IMR-90 (cell line): Measurements from ENCODE around the gene NDST1. TPM values are rescaled to one million over a fixed set of nuclear protein-coding genes. Genes with fewer than 3 reads are reported as not detected.

Experiments
- ATAC-seq: fragments of 200-7000 bp; cut with Tn5 transposase; 2 replicates; pipeline ENCODE4 v1.9.1; 2020; ENCODE audit warnings: low read depth, mild to moderate bottlenecking, moderate library complexity
- BruUV-seq: library from RNA; stranded (reverse); fragments of 400-500 nt; replicated peaks from 2 replicates; lab custom pipeline; 2021; lab: Mats Ljungman, UMichigan
- CTCF ChIA-PET: fragments of 300-600 bp; formaldehyde crosslinking; extraction: SDS; loops from one replicate; lab custom pipeline; 2021; ENCODE audit warnings: antibody characterized with exemption; lab: Yijun Ruan, JAX
- POLR2A ChIA-PET: fragments of 300-600 bp; sonication (Branson Sonifier 250); formaldehyde crosslinking; loops from one replicate; lab custom pipeline; 2022; ENCODE audit warnings: antibody characterized with exemption; ENCODE audit not compliant: unreplicated experiment; lab: Charles Lee
- DNase-seq: peaks from one replicate; pipeline ENCODE4 v3.0.0; 2013
- H2AFZ ChIP-seq: replicated peaks from 2 replicates; pipeline ENCODE3; 2013; ENCODE audit warnings: low read length, mild to moderate bottlenecking; ENCODE audit not compliant: poor library complexity
- H2AK5ac ChIP-seq: 2 replicates; pipeline ENCODE4 v1.6.1; 2013; ENCODE audit warnings: low read depth, low read length, inconsistent platforms
- H2AK9ac ChIP-seq: replicated peaks from 2 replicates; pipeline ENCODE3; 2013; ENCODE audit warnings: mild to moderate bottlenecking, low read depth, low read length, moderate library complexity; ENCODE audit not compliant: poor library complexity
- H2BK120ac ChIP-seq: 2 replicates; pipeline ENCODE4 v1.6.1; 2013; ENCODE audit warnings: low read depth, low read length, inconsistent platforms
- H2BK15ac ChIP-seq: 3 replicates; pipeline ENCODE4 v1.6.1; 2013; ENCODE audit warnings: low read depth, low read length, inconsistent platforms
- H2BK20ac ChIP-seq: 2 replicates; pipeline ENCODE4 v1.6.1; 2013; ENCODE audit warnings: low read depth, mild to moderate bottlenecking, inconsistent platforms, low read length, moderate library complexity
- H2BK5ac ChIP-seq: 2 replicates; pipeline ENCODE4 v1.6.1; 2013; ENCODE audit warnings: mild to moderate bottlenecking, low read depth, low read length, inconsistent platforms; ENCODE audit not compliant: poor library complexity, severe bottlenecking
- H3K14ac ChIP-seq: replicated peaks from 2 replicates; pipeline ENCODE4 v1.6.1; 2013; ENCODE audit warnings: low read depth, low read length, inconsistent platforms
- H3K18ac ChIP-seq: 2 replicates; pipeline ENCODE4 v1.6.1; 2013; ENCODE audit warnings: low read depth, low read length, control low read depth
- H3K23ac ChIP-seq: 2 replicates; pipeline ENCODE4 v1.6.1; 2013; ENCODE audit warnings: low read depth, low read length, inconsistent platforms
- H3K27ac ChIP-seq: 2 replicates; pipeline ENCODE4 v1.5.1; 2013; ENCODE audit warnings: mild to moderate bottlenecking, control low read depth, low read length; ENCODE audit not compliant: insufficient read depth
- H3K27me3 ChIP-seq: 2 replicates; pipeline ENCODE4 v1.6.1; 2013; ENCODE audit warnings: low read length; ENCODE audit not compliant: control insufficient read depth, insufficient read depth
- H3K36me3 ChIP-seq: 2 replicates; pipeline ENCODE4 v1.6.1; 2013; ENCODE audit warnings: low read length, mixed read lengths; ENCODE audit not compliant: control insufficient read depth, insufficient read depth
- H3K4ac ChIP-seq: 2 replicates; pipeline ENCODE4 v1.6.1; 2013; ENCODE audit warnings: low read depth, low read length, inconsistent platforms
- H3K4me1 ChIP-seq: 2 replicates; pipeline ENCODE4 v1.6.1; 2013; ENCODE audit warnings: low read length, mixed read lengths; ENCODE audit not compliant: control insufficient read depth, insufficient read depth
- H3K4me2 ChIP-seq: 2 replicates; pipeline ENCODE4 v1.6.1; 2013; ENCODE audit warnings: low read depth, mild to moderate bottlenecking, control low read depth, low read length, moderate library complexity
- H3K4me3 ChIP-seq: 2 replicates; pipeline ENCODE4 v1.5.1; 2013; ENCODE audit warnings: low read depth, mild to moderate bottlenecking, control low read depth, low read length, moderate library complexity; ENCODE audit not compliant: insufficient read depth
- H3K56ac ChIP-seq: 2 replicates; pipeline ENCODE4 v1.6.1; 2013; ENCODE audit warnings: low read length, inconsistent platforms; ENCODE audit not compliant: insufficient read depth; ENCODE audit errors: extremely low read depth
- H3K79me1 ChIP-seq, 2 experiments: 2 replicates each; pipeline ENCODE4 v1.6.1; 2013; ENCODE audit warnings: low read length in 2 of 2, inconsistent platforms in 1 of 2, low read depth in 1 of 2
- H3K9ac ChIP-seq: 2 replicates; pipeline ENCODE4 v1.6.1; 2013; ENCODE audit warnings: low read depth, low read length, control low read depth
- H3K9me1 ChIP-seq: 2 replicates; pipeline ENCODE4 v1.6.1; 2013; ENCODE audit warnings: low read length, inconsistent platforms; ENCODE audit not compliant: insufficient read depth
- H3K9me3 ChIP-seq: 2 replicates; pipeline ENCODE4 v1.6.1; 2013; ENCODE audit warnings: low read length; ENCODE audit not compliant: control insufficient read depth, insufficient read depth
- H4K20me1 ChIP-seq: 2 replicates; pipeline ENCODE4 v1.6.1; 2013; ENCODE audit warnings: low read length, inconsistent platforms; ENCODE audit not compliant: insufficient read depth
- H4K5ac ChIP-seq: 2 replicates; pipeline ENCODE4 v1.6.1; 2013; ENCODE audit warnings: mild to moderate bottlenecking, low read depth, low read length, control low read depth
- H4K8ac ChIP-seq, 2 experiments: 2 replicates each; pipeline ENCODE4 v1.6.1; 2013; ENCODE audit warnings: low read depth in 2 of 2, low read length in 2 of 2, control low read depth in 1 of 2, inconsistent platforms in 1 of 2
- H4K91ac ChIP-seq: 2 replicates; pipeline ENCODE4 v1.6.1; 2013; ENCODE audit warnings: low read depth, low read length, inconsistent platforms; ENCODE audit not compliant: insufficient read depth
- FOS ChIP-seq: fragments of 150-350 bp; IDR thresholded peaks from 2 replicates; pipeline ENCODE4 v1.6.1; 2016; ENCODE audit warnings: low read depth, low read length
- POLR2A ChIP-seq: IDR thresholded peaks from 2 replicates; pipeline ENCODE4 v1.6.1; 2012; ENCODE audit warnings: mild to moderate bottlenecking, low read depth, low read length
- WGBS, 2 experiments: methylation state at CpG; one replicate each; pipeline versions ENCODE4 v1.1.5 to v1.1.7; 2013; ENCODE audit warnings: missing lambda C conversion rate in 2 of 2; ENCODE audit not compliant: insufficient read length in 1 of 2; ENCODE audit errors: extremely low coverage in 2 of 2; 5-methylcytosine and 5-hydroxymethylcytosine counted together
- dilution Hi-C: fragments of 300-500 bp; cut with HindIII; formaldehyde crosslinking; loops from one replicate; pipeline ENCODE4 v1.14.3; 2018; ENCODE audit warnings: low sequenced_read_pairs; ENCODE audit not compliant: unreplicated experiment
- in situ Hi-C: fragments of 300-500 bp; cut with MboI; formaldehyde crosslinking; loops from 3 replicates; pipeline ENCODE4 v1.14.3; 2019; ENCODE audit warnings: low sequenced_read_pairs, inconsistent platforms, mixed read lengths
- intact Hi-C: fragments of 100-400 bp; cut with micrococcal nuclease; formaldehyde crosslinking; loops from 2 replicates; pipeline ENCODE4 v1.10.0; 2022
- polyA plus RNA-seq, 3 experiments: library from polyadenylated mRNA; depleted of rRNA; stranded (reverse); fragments of >200 nt; gene quantifications; 2 replicates each; pipeline ENCODE4 v1.2.3, GENCODE V29; 2012; ENCODE audit warnings: low replicate concordance in 1 of 3
- total RNA-seq: library from RNA; depleted of rRNA; stranded (reverse); fragments of >200 nt; gene quantifications from 2 replicates; pipeline ENCODE4 v1.2.3, GENCODE V29; 2012

NDST1 gene
- total and polyA plus RNA-seq, 2 of the 4 experiments (the other 2 are of a cell fraction), result 30.5 to 80.4 TPM

DNA sequence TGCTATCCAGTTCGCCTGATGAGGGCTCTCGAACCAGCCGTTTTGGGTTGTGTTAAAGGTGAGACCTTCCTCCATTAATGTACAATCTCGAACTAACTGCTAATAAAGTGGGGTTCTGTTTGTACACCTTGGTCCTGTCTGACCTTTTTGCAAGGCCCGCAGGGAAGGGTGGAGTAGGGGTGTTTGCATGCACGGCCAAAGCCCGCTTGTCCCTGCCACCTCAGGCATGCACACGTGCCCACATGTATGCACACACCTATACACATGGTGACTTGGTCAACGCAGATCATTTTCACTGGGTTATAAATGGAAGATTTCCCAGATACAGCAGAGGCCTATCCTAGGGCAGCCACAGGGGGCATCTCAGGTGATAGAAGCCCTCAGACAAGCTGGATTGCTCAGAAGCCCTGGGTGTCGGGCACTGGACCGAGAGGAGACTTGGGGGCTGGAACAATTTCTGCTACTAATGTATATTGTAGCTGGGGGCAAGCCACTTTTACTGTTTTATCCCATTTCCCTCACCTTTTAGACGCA lies 50.2 kb downstream of the NDST1 start:
- H3K4ac ChIP-seq, result no peak overlapping the region
- no peak overlapping the region for H3K18ac ChIP-seq
- ATAC-seq, result no peak
- BruUV-seq, result no TSS peak
- no peak overlapping the region for H2BK20ac ChIP-seq
- 0 out of 2 replicates have a peak, but pooled peaks cover 8% of the 10 kb centered on the region for H3K4me1 ChIP-seq
- H3K4me2 ChIP-seq, result no peak overlapping the region
- peaks cover 4% of the 10 kb centered on the region in 2 experiments; a peak in 1 of 4 replicates for H3K79me1 ChIP-seq
- no peak for DNase-seq
- no peak overlapping the region for H3K9ac ChIP-seq
- no peak overlapping the region for H2AK5ac ChIP-seq
- in situ Hi-C loops, result no loop called here
- H3K27ac ChIP-seq, result no peak overlapping the region
- ChIA-PET POLR2A (no interaction called here), CTCF (no interaction called here)
- intact Hi-C loops, result no loop called here
- H3K27me3 ChIP-seq, result no peaks in the 10 kb centered on the region
- peaks cover 32% of the 10 kb centered on the region for H3K36me3 ChIP-seq
- dilution Hi-C loops, result no loop called here
- no peak overlapping the region for H2BK15ac ChIP-seq
- H3K9me3 ChIP-seq, result peaks cover 2% of the 10 kb centered on the region; the same call in 1 of the 2 replicates
- no peak overlapping the region for H3K56ac ChIP-seq
- H2BK5ac ChIP-seq, result no peak overlapping the region
- H3K14ac ChIP-seq, result no peak overlapping the region
- TF ChIP-seq POLR2A, result 0 out of 2 replicates have a peak, but pooled peaks have one; percentile 32
- TF ChIP-seq FOS, result no peak
- WGBS, 2 experiments, result 100% methylated on average over 1 of the region's 12 CpGs; no CpG with 5 or more reads in 1 of the 2 experiments
- no peak overlapping the region for H2BK120ac ChIP-seq
- H4K20me1 ChIP-seq, result peaks cover 5% of the 10 kb centered on the region; the same call in 1 of the 2 replicates
- no peak overlapping the region for H3K4me3 ChIP-seq
- no peak overlapping the region for H2AK9ac ChIP-seq
- no peak overlapping the region for H2AFZ ChIP-seq
- no peaks in the 10 kb centered on the region for H3K9me1 ChIP-seq
- H4K5ac ChIP-seq, result no peak overlapping the region
- H4K8ac ChIP-seq, result no peak overlapping the region
- no peak overlapping the region for H3K23ac ChIP-seq
- no peak overlapping the region for H4K91ac ChIP-seq
